Measurements from ENCODE around the gene NOX1.
"Not testable (repeated sequence)": the region's sequence is repeated elsewhere in the genome, so short reads cannot be mapped to it uniquely, and the experiment has no call there.

The NOX1 gene

DNA sequence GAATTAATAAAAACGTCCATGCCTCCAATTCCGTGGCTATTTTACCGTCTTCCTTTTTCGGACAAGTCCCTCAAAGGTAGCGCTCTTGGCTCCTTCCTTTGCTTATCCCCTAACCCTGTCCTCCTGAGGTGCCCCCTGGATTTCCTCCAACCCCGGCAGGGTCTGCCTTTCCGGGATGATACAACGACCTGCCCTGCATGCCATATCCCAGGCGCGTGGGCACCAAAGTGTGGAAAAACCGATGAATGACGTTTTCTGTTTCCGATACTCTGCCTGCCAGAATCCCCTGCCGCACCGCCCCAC lies 54.7 kb downstream of the NOX1 start:
- DNase-seq (ENCODE audit: low read depth): no peak

DNA sequence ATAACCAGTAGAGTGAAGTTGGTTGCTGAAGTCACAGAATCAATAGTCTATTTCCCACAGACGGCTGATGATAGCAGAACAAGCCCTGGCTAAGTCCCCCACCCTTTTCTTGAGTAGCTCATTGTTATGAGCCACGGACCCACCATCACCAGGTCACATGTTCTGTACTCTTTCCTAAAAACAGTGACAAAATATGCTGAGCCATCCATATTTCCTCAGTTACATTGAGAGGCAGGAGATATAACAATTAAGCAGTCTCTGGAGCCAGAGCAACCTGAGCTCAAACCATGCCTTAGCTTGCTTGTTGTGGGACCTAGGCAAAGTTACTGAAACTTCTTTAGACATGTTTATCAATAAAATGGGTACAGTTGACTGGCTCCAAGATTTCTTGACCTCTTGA lies 56.8 kb downstream of the NOX1 start:
- no peak for DNase-seq (ENCODE audit: low read depth)

DNA sequence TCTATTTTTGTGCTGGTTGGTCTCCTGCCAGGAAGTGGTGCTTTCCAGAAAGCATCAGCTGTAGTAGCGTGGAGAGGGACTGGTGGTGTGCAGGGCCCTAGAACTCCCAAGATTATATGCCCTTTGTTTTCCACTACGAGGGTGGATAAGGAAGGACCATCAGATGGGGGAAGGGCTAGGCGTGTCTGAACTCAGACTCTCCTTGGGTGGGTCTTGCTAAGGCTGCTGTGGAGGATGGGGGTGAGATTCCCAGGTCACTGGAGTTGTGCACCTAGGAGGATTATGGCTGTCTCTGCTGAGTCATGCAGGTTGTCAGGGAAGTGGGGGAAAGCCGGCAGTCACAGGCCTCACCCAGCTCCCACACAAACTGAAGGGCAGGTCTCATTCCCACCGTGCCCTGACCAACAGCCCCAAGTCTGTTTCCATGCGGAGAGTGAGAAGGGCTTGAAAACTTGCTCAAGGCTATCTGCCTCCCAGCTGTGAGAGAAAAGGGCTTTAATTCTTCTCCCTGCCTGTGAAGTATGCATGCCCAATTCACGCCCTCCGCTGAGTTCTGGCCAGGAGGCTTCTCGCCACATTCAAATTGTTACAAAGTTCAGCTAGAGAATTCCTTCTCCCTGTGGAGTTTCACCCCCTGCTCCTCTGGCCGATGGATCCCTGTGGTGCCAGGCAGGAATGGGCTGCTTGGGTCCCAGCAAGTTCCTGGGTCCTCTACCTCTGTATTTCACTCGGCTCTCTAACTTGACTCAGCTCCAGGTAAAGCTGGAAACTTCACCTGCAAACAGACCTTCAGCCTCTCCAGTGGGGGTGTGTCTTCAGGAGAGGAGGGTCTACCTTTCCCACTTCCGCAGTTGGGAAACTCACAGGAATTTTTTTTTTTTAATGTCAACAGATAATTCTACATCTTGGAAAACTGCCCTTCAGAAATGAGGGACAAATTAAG lies 61.7 kb downstream of the NOX1 start:
- no peak for DNase-seq (ENCODE audit: low read depth)

DNA sequence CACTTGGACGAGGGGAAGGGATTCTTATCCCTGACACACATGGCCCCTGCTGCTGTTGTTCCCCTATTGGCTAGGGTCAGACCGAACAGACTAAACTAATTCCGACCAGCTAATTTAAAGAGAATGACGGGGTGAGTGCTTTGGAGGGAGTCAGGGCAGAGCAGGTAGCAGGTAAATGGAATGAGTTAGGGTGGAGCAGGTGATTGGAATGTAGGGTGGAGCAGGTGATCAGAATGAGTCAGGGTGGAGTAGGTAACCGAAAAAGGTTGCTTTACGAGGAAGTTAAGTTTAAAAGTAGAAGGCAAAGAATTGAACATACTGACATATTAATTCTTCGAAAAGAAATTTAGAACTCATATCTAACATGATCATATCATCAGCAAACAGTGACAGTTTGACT lies 65.9 kb downstream of the NOX1 start:
- DNase-seq (ENCODE audit: low read depth): not testable (repeated sequence)

DNA sequence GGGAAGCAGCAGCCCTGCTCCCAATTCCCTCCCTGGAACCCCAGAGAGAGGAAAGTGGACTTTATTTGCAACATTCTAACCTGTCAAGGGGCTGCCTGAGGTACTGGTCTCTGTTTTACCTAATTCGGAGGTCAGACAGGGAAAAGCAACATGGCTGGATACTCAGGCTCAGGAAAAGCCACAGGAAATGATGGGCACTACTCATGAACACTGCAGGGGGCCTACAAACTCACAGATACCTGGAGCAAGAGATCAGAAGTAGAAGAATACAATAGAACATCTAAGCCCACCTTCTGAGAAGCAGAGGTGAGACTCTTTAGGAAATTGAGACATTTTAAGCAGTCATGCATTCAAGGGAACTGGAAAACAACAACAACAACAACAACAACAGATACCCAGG lies 69.4 kb downstream of the NOX1 start:
- no peak for DNase-seq (ENCODE audit: low read depth)

DNA sequence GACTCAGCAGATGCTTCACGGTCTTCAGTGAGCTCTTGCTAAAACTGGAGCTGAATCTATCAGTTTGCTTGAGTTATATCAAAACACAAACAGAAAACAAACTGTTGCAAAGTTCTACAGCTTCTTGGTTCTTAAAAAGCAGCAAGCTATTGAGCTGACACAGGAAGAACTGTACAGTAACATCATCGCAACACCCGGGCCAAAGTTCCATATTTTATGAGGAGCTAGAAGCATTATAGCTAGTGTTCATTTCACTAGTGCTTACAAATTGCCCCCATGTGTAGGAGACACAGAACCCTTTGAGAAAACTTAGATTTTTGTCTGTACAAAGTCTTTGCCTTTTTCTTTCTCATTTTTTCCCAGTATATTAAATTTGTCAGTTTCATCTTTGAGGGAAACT lies 71.3 kb downstream of the NOX1 start:
- no peak for DNase-seq (ENCODE audit: low read depth)

DNA sequence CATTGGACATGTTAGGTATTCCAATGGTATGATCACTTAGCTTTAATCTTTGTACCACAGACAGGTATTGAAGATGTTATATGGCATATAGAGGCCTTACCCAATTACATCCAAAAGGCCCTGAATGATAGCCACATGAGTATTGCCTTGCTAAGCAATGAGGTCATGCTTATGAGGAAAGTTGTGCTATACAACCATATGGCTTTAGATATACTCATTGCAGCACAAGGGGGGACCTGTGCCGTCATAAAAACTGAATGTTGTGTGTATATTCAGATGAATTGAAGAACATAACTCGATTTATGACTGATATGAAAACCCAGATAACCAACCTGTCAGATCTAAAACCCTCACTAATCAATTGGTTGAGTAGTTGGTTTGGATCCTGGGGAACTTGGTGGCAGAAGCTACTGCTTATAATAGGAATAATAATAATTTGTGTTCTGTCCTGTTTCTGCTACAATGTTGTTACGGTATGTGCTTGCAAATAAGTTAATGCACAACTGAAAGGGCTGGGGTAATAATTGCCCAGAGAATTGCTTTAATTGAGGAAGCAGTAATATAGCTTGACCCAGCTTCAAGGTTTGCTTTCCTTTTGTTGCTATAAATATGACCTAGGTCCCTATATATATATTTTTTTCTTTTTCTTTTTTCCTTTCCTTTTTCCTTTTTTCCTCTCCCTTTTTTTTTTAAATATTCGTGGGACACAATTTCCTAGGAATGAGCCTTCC lies 75.5 kb downstream of the NOX1 start:
- DNase-seq (ENCODE audit: low read depth): no peak

DNA sequence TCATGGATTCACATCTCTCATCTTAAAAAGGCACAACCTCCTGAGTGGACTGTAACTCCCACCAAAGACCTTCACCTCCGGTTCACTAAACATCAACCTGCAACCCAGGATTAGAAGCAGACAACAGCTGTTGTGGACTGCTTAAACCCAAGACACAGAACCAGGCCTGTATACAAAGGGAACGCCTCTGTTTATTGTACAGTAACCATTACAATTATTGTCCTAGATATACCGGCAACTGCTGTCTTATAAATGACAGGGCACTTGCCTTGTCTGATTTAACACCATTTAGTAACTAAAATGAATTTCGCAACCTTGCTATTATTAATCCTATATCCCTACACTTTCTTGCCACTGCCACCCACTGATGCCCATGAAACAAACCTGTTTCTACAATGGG lies 76.8 kb downstream of the NOX1 start:
- no peak for DNase-seq (ENCODE audit: low read depth)

DNA sequence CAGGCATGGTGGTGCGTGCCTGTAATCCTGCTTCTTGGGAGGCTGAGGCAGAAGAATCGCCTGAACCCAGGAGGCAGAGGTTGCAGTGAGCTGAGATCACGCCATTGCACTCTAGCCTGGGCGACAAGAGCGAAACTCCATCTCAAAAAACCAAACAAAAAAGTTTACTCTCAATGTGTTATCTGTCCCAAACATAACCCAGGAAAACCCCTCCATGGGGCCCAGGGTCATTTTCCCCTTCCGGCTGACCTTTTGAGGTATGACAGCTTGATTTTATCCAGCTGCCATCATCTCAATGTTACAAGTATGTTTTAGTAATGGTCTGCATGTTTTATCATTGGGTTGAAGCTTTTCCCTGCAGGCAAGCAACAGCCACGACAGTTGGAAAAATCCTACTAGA lies 77.8 kb downstream of the NOX1 start:
- not testable (repeated sequence) for DNase-seq (ENCODE audit: low read depth)
